ENCODE data around the gene ARMH3. TPM values are rescaled to one million over a fixed set of nuclear protein-coding genes. Genes with fewer than 3 reads are reported as not detected.

The ARMH3 gene
- total and polyA plus RNA-seq, 10 of the 15 experiments (the other 5 are each of a cell fraction or from before 2014, with no cell fraction given), result 13.0 to 33.0 (median 16.4) TPM

DNA sequence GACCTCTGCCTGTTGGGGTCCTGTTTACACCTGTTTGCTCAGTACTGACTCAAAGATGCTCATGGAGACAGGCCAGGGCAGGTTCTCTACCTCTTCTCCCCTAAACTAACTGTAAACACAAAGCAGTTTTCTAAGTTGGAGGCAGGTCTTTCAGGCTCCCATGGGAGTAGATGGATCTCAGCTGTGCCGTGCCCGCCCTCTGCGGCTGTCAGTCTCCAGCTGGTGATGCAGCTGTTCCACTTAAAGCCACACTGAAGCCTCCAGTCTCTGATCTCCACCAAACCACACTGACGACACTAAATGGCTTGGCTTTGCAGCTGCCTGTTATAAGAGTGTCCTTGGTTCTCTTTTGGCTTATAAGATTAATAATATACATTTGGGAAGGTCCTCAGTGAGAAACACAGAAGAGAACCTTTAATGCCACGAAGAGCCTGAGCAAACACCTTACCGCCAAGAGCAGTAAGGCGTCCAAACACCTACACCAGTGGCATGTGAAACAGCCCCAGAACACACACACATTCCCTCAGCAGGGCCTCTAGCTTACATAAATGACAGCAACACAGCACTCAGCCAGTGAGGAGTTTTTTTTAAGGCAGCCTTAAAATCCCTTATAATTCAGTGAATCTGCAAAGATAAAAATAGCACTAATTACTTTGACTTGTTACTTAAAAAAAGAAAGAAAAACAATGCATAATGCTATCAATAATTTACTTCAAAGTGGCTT lies 152.0 kb downstream of the ARMH3 start (continued):
- TF ChIP-seq BHLHE40 (IDR thresholded peaks at IDR 0.05; ENCODE audit: borderline replicate concordance in 1 of 2, low read depth in 2 of 2, low read length in 1 of 2), result peak in 1 of 2 experiments; percentile 63; a peak in 1 of 4 replicates
- peak; percentile 66 for TF ChIP-seq ATF2 (IDR thresholded peaks at IDR 0.05; ENCODE audit: low read length)
- TF ChIP-seq CREB1 (IDR thresholded peaks at IDR 0.05; ENCODE audit: low read depth), result peak; percentile 60
- TF ChIP-seq POLR2AphosphoS2 (IDR thresholded peaks at IDR 0.05; ENCODE audit: low read depth, low read length), result no peak; the same call in 1 of the 2 replicates
- TF ChIP-seq MAX (IDR thresholded peaks at IDR 0.05; ENCODE audit: low read depth, low read length), result no peak

GRCh38 chr10:101902820-101903145 lies 153.2 kb downstream of the ARMH3 start:
- CTCF ChIA-PET, result interaction anchor here (0.6 to 9.4 kb wide), 15 partner anchors 7 to 106 kb away, joined by 3 to 127 read pairs (median 8); no protein-coding TSS in a partner anchor
- in situ Hi-C loops (cut with MboI), result no loop called here
- RAD21 ChIA-PET (ENCODE audit: unreplicated experiment), result interaction anchor here (1.0 to 13.6 kb wide), 15 partner anchors 13 to 170 kb away, joined by 3 to 352 read pairs (median 6); partner anchors contain the start of gene KCNIP2
- Histone ChIP-seq H3K79me2 (ENCODE audit: control insufficient read depth, insufficient read depth, low read length) (peaks cover 3% of the 10 kb centered on the region), H3K4me1 (ENCODE audit: control insufficient read depth, insufficient read depth, low read length) (peaks cover 46% of the 10 kb centered on the region), H3K27me3 (replicated peaks in 1 of 2; ENCODE audit: control insufficient read depth in 2 of 2, insufficient read depth in 2 of 2, low read length in 1 of 2) (no peaks in the 10 kb centered on the region), H3K9ac (ENCODE audit: control insufficient read depth, insufficient read depth, low read length) (peak overlapping the region; percentile 24), H3K4me2 (ENCODE audit: control insufficient read depth, insufficient read depth) (peak overlapping the region; percentile 84; the same call in 1 of the 2 replicates), H3K9me3 (replicated peaks; ENCODE audit: control insufficient read depth, insufficient read depth, low read length) (no peaks in the 10 kb centered on the region), H4K20me1 (ENCODE audit: control insufficient read depth, insufficient read depth) (no peaks in the 10 kb centered on the region), H2AFZ (ENCODE audit: control insufficient read depth, low read depth, low read length) (no peak overlapping the region), H3K4me3 (peak overlapping the region; percentile 8; the same call in 1 of the 2 replicates), H3K36me3 (ENCODE audit: control insufficient read depth in 2 of 2, insufficient read depth in 2 of 2, low read length in 1 of 2) (no peaks in the 10 kb centered on the region), H3K27ac (ENCODE audit: control insufficient read depth, insufficient read depth) (peak overlapping the region; percentile 91)
- TF ChIP-seq, protein P1, sequence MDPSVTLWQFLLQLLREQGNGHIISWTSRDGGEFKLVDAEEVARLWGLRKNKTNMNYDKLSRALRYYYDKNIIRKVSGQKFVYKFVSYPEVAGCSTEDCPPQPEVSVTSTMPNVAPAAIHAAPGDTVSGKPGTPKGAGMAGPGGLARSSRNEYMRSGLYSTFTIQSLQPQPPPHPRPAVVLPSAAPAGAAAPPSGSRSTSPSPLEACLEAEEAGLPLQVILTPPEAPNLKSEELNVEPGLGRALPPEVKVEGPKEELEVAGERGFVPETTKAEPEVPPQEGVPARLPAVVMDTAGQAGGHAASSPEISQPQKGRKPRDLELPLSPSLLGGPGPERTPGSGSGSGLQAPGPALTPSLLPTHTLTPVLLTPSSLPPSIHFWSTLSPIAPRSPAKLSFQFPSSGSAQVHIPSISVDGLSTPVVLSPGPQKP (IDR thresholded peaks at IDR 0.05; ENCODE audit: low read depth, low read length), result no peak
- TF ChIP-seq, protein P2, sequence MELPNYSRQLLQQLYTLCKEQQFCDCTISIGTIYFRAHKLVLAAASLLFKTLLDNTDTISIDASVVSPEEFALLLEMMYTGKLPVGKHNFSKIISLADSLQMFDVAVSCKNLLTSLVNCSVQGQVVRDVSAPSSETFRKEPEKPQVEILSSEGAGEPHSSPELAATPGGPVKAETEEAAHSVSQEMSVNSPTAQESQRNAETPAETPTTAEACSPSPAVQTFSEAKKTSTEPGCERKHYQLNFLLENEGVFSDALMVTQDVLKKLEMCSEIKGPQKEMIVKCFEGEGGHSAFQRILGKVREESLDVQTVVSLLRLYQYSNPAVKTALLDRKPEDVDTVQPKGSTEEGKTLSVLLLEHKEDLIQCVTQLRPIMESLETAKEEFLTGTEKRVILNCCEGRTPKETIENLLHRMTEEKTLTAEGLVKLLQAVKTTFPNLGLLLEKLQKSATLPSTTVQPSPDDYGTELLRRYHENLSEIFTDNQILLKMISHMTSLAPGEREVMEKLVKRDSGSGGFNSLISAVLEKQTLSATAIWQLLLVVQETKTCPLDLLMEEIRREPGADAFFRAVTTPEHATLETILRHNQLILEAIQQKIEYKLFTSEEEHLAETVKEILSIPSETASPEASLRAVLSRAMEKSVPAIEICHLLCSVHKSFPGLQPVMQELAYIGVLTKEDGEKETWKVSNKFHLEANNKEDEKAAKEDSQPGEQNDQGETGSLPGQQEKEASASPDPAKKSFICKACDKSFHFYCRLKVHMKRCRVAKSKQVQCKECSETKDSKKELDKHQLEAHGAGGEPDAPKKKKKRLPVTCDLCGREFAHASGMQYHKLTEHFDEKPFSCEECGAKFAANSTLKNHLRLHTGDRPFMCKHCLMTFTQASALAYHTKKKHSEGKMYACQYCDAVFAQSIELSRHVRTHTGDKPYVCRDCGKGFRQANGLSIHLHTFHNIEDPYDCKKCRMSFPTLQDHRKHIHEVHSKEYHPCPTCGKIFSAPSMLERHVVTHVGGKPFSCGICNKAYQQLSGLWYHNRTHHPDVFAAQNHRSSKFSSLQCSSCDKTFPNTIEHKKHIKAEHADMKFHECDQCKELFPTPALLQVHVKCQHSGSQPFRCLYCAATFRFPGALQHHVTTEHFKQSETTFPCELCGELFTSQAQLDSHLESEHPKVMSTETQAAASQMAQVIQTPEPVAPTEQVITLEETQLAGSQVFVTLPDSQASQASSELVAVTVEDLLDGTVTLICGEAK (IDR thresholded peaks at IDR 0.05; ENCODE audit: borderline replicate concordance), result 0 out of 2 replicates have a peak, but pooled peaks have one; percentile 35
- no peak for DNase-seq (ENCODE audit: low read depth, low spot score)
- no peak for ATAC-seq
- intact Hi-C loops (cut with micrococcal nuclease; ENCODE audit: unreplicated experiment), result loop anchor here (1.0 to 5.0 kb wide), 3 partner anchors 60 to 99 kb away; partner anchors contain the start of gene KCNIP2
- FAIRE-seq, result no peak
- SMC1A ChIA-PET (ENCODE audit: uncharacterized antibody, unreplicated experiment), result interaction anchor here (0.8 to 15.5 kb wide), 21 partner anchors 10 to 112 kb away, joined by 3 to 369 read pairs (median 8); partner anchors contain the start of gene OGA
- POLR2A ChIA-PET, result interaction anchor here (0.5 to 5.1 kb wide), 19 partner anchors 9 to 107 kb away, joined by 3 to 35 read pairs (median 4); partner anchors contain the start of gene OGA
- WGBS (ENCODE audit: insufficient coverage, insufficient replicate concordance, low lambda C conversion rate, missing lambda C conversion rate), result 51% methylated on average over 4 of the region's 4 CpGs
- TSS peak; percentile 97 for BruUV-seq (replicated peaks)
